Measurements from ENCODE around the gene FOXJ1. TPM values are rescaled to one million over a fixed set of nuclear protein-coding genes. Genes with fewer than 3 reads are reported as not detected.

Gene FOXJ1
- total and polyA plus RNA-seq, 2 of the 4 experiments (the other 2 are of a cell fraction), result 0.05 TPM; not detected in 1

- TF ChIP-seq MAZ (IDR thresholded peaks at IDR 0.05; ENCODE audit: borderline replicate concordance, low read depth, low read length) (no peak), SMC3 (IDR thresholded peaks at IDR 0.05; ENCODE audit: low read depth, low read length) (no peak), MAFK (IDR thresholded peaks at IDR 0.05; ENCODE audit: low read depth, low read length) (no peak), CEBPB (IDR thresholded peaks at IDR 0.05; ENCODE audit: low read depth, low read length) (no peak), RFX5 (IDR thresholded peaks at IDR 0.05; ENCODE audit: low read depth, low read length) (no peak), MXI1 (IDR thresholded peaks at IDR 0.05; ENCODE audit: borderline replicate concordance, low read depth, low read length) (no peak), NFE2L2 (IDR thresholded peaks at IDR 0.05; ENCODE audit: low read depth, low read length) (no peak), RCOR1 (IDR thresholded peaks at IDR 0.05; ENCODE audit: insufficient replicate concordance, low read length) (no peak), POLR2A (IDR thresholded peaks at IDR 0.05; ENCODE audit: low read depth, low read length) (no peak), BHLHE40 (IDR thresholded peaks at IDR 0.05; ENCODE audit: low read depth, low read length) (no peak), RAD21 (IDR thresholded peaks at IDR 0.05; ENCODE audit: low read length) (no peak), ELK1 (IDR thresholded peaks at IDR 0.05; ENCODE audit: borderline replicate concordance, low read depth, low read length) (no peak), CTCF (conservative IDR thresholded peaks at IDR 0.05; ENCODE audit: low read depth, low read length) (no peak), FOS (IDR thresholded peaks at IDR 0.05; ENCODE audit: low read depth, low read length) (no peak)
- no peak overlapping the region for H2BK15ac ChIP-seq (ENCODE audit: low read depth, low read length)
- H2AK5ac ChIP-seq (ENCODE audit: low read depth, low read length), result no peak overlapping the region
- H3K36me3 ChIP-seq (ENCODE audit: control insufficient read depth, insufficient read depth, low read length), result peaks cover 78% of the 10 kb centered on the region
- H2AK9ac ChIP-seq (replicated peaks; ENCODE audit: low read depth, low read length, poor library complexity), result no peak overlapping the region
- no peak overlapping the region for H3K4me3 ChIP-seq (ENCODE audit: insufficient read depth, low read depth, low read length)
- no peak overlapping the region for H3K18ac ChIP-seq (ENCODE audit: low read depth, low read length)
- no peaks in the 10 kb centered on the region for H3K9me3 ChIP-seq (ENCODE audit: control insufficient read depth, insufficient read depth, low read length)
- no peaks in the 10 kb centered on the region for H3K27me3 ChIP-seq (ENCODE audit: control insufficient read depth, insufficient read depth, low read length)
- H3K23ac ChIP-seq (ENCODE audit: low read depth, low read length), result no peak overlapping the region
- WGBS, 2 experiments (ENCODE audit: extremely low coverage in 2 of 2, insufficient read length in 1 of 2), result 92% methylated on average over 12 of the region's 25 CpGs; no CpG with 5 or more reads in 1 of the 2 experiments
- no peaks in the 10 kb centered on the region for H3K4me1 ChIP-seq (ENCODE audit: control insufficient read depth, insufficient read depth, low read length)
- H4K91ac ChIP-seq (ENCODE audit: insufficient read depth, low read depth, low read length), result no peak overlapping the region
- DNase-seq (no peak), ATAC-seq (ENCODE audit: low read depth) (no peak)
- peaks cover 0 to 14% of the 10 kb centered on the region in 2 experiments; a peak in 2 of 4 replicates for H3K79me1 ChIP-seq (ENCODE audit: low read depth in 1 of 2, low read length in 2 of 2)
- H2BK120ac ChIP-seq (ENCODE audit: low read depth, low read length), result no peak overlapping the region
- no peak overlapping the region for H3K4me2 ChIP-seq (ENCODE audit: low read depth, low read length)
- dilution Hi-C loops (cut with HindIII; ENCODE audit: low sequenced_read_pairs, unreplicated experiment) (no loop called here), in situ Hi-C loops (cut with MboI; ENCODE audit: low sequenced_read_pairs) (no loop called here), intact Hi-C loops (cut with micrococcal nuclease) (no loop called here)
- no peaks in the 10 kb centered on the region for H3K9me1 ChIP-seq (ENCODE audit: insufficient read depth, low read length)
- H4K8ac ChIP-seq (ENCODE audit: low read depth in 2 of 2, low read length in 2 of 2), result no peak overlapping the region
- H3K14ac ChIP-seq (replicated peaks; ENCODE audit: low read depth, low read length), result no peak overlapping the region
- H2BK20ac ChIP-seq (ENCODE audit: low read depth, low read length), result no peak overlapping the region
- H3K9ac ChIP-seq (ENCODE audit: low read depth, low read length), result no peak overlapping the region
- H4K20me1 ChIP-seq (ENCODE audit: insufficient read depth, low read length), result no peaks in the 10 kb centered on the region; the same call in 1 of the 2 replicates
- H2AFZ ChIP-seq (replicated peaks; ENCODE audit: low read length, poor library complexity), result no peak overlapping the region
- no TSS peak for BruUV-seq (replicated peaks)
- H3K56ac ChIP-seq (ENCODE audit: extremely low read depth, insufficient read depth, low read length), result no peak overlapping the region
- POLR2A ChIA-PET (ENCODE audit: unreplicated experiment), result no interaction called here
- H2BK5ac ChIP-seq (ENCODE audit: low read depth, low read length, poor library complexity, severe bottlenecking), result no peak overlapping the region
- no peak overlapping the region for H3K4ac ChIP-seq (ENCODE audit: low read depth, low read length)
- CTCF ChIA-PET, result no interaction called here
- no peak overlapping the region for H3K27ac ChIP-seq (ENCODE audit: insufficient read depth, low read length)
- no peak overlapping the region for H4K5ac ChIP-seq (ENCODE audit: low read depth, low read length)
These were observed 52.0 kb downstream of the FOXJ1 start for GRCh38 chr17:76088868-76089576.

Measured in IMR-90 (cell line).